Activated naive CD4-positive, alpha-beta T cell treated with anti-CD3 and anti-CD28 coated beads for 36 hours (primary cell): ENCODE results near the gene PCP4L1. TPM values are rescaled to one million over a fixed set of nuclear protein-coding genes. Genes with fewer than 3 reads are reported as not detected.

Source experiments
- microRNA-seq: library from miRNA; unstranded; fragments of <30 nt; microRNA quantifications from one replicate; pipeline ENCODE4 v1.2.0, GENCODE V29; 2022; ENCODE audit warnings: borderline microRNAs expressed, borderline replicate concordance
- total RNA-seq, 2 experiments: library from RNA; stranded (reverse); gene quantifications; one replicate each; pipeline ENCODE4 v1.2.3, GENCODE V29; 2021

The PCP4L1 gene
- total RNA-seq, 2 experiments from 2014 or later = 0.24 to 0.37 TPM

Small RNA genes within 50 kb of the gene (microRNA-seq; reads per million reads assigned to microRNA genes)
- not detected for gene MIR5187

Other genes with a start within 250 kb of the PCP4L1 start
- gene F11R, start 237.6 kb upstream of the PCP4L1 start, total RNA-seq = 10 to 100 TPM; 26.0 to 26.9 TPM
- gene TSTD1, start 219.8 kb upstream of the PCP4L1 start, total RNA-seq = 10 to 100 TPM; 50.3 to 51.5 TPM
- 10 to 100 TPM; 43.7 to 44.2 TPM for gene USF1, start 212.8 kb upstream of the PCP4L1 start, total RNA-seq
- 100 to 1,000 TPM; 104 to 106 TPM for gene ARHGAP30, start 188.9 kb upstream of the PCP4L1 start, total RNA-seq
- gene NECTIN4, start 169.2 kb upstream of the PCP4L1 start, total RNA-seq = not detected
- gene KLHDC9, start 160.4 kb upstream of the PCP4L1 start, total RNA-seq = under 1 TPM; 0.33 to 0.57 TPM
- 100 to 1,000 TPM; 179 to 183 TPM for gene PFDN2, start 140.7 kb upstream of the PCP4L1 start, total RNA-seq
- gene NIT1, start 140.6 kb upstream of the PCP4L1 start, total RNA-seq = 10 to 100 TPM; 59.1 to 63.1 TPM
- gene DEDD, start 126.1 kb upstream of the PCP4L1 start, total RNA-seq = 10 to 100 TPM; 29.7 to 34.0 TPM
- gene UFC1, start 104.8 kb upstream of the PCP4L1 start, total RNA-seq = 10 to 100 TPM; 89.4 to 94.9 TPM
- gene USP21, start 99.2 kb upstream of the PCP4L1 start, total RNA-seq = 10 to 100 TPM; 35.7 to 36.1 TPM
- gene PPOX, start 92.3 kb upstream of the PCP4L1 start, total RNA-seq = 10 to 100 TPM; 24.9 to 26.0 TPM
- gene B4GALT3, start 81.2 kb upstream of the PCP4L1 start, total RNA-seq = 10 to 100 TPM; 45.7 to 49.0 TPM
- 10 to 100 TPM in 1 of 2 experiments, 1 to 10 TPM in 1; 6.5 to 10.6 TPM for gene ADAMTS4, start 59.7 kb upstream of the PCP4L1 start, total RNA-seq
- gene NDUFS2, start 56.4 kb upstream of the PCP4L1 start, total RNA-seq = 100 to 1,000 TPM; 126 to 130 TPM
- gene FCER1G, start 43.5 kb upstream of the PCP4L1 start, total RNA-seq = 1 to 10 TPM in 1 of 2 experiments, under 1 TPM in 1; 0.74 to 1.6 TPM
- not detected for gene APOA2, start 35.1 kb upstream of the PCP4L1 start, total RNA-seq
- 10 to 100 TPM; 13.2 to 14.3 TPM for gene TOMM40L, start 32.7 kb upstream of the PCP4L1 start, total RNA-seq
- not detected for gene NR1I3, start 20.5 kb upstream of the PCP4L1 start, total RNA-seq
- gene MPZ, start 51.2 kb downstream of the PCP4L1 start, total RNA-seq = 1 to 10 TPM; 4.4 to 5.9 TPM
- 100 to 1,000 TPM; 201 TPM for gene SDHC, start 55.6 kb downstream of the PCP4L1 start, total RNA-seq
- not detected for gene CFAP126, start 109.1 kb downstream of the PCP4L1 start, total RNA-seq
- gene FCGR2A, start 246.7 kb downstream of the PCP4L1 start, total RNA-seq = not detected